ENCODE results near the gene TMEM139. TPM values are rescaled to one million over a fixed set of nuclear protein-coding genes. Genes with fewer than 3 reads are reported as not detected.
A peak's percentile ranks its signal among the peaks of the same experiment; 100 is the strongest.
"Not testable (repeated sequence)": the region's sequence is repeated elsewhere in the genome, so short reads cannot be mapped to it uniquely, and the experiment has no call there.

Gene TMEM139
- total RNA-seq, 2 donors from 2014 or later = 1.6 to 2.3 TPM

DNA sequence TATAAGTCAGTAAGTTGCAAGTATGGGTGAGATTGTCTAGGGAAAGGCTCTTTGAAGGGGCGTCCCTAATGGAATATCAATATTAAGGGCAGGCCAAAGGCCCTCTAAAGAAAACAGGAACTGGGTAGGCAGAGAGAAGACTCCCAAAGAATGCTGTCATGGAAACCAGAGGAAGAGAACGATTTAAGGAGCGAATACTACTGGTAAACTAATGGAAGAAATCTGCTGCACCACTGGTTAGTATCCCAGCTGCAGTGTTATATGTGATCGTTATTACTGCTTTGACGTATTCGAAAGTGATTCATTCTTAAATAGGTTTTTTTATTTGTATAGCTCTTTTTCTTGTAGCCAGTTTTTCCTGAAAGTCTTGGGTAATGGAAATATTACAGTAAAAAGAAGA lies 4.7 kb downstream of the TMEM139 start:
- peaks cover 4% of the 10 kb centered on the region for H3K4me1 ChIP-seq (ENCODE audit: control insufficient read depth, insufficient read depth, low read length)
- TF ChIP-seq, protein P1, sequence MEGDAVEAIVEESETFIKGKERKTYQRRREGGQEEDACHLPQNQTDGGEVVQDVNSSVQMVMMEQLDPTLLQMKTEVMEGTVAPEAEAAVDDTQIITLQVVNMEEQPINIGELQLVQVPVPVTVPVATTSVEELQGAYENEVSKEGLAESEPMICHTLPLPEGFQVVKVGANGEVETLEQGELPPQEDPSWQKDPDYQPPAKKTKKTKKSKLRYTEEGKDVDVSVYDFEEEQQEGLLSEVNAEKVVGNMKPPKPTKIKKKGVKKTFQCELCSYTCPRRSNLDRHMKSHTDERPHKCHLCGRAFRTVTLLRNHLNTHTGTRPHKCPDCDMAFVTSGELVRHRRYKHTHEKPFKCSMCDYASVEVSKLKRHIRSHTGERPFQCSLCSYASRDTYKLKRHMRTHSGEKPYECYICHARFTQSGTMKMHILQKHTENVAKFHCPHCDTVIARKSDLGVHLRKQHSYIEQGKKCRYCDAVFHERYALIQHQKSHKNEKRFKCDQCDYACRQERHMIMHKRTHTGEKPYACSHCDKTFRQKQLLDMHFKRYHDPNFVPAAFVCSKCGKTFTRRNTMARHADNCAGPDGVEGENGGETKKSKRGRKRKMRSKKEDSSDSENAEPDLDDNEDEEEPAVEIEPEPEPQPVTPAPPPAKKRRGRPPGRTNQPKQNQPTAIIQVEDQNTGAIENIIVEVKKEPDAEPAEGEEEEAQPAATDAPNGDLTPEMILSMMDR (conservative IDR thresholded peaks at IDR 0.05) = no peak
- no peak overlapping the region for H3K27ac Mint-ChIP-seq
- H3K36me3 Mint-ChIP-seq (ENCODE audit: low read depth) = peaks cover 43% of the 10 kb centered on the region
- peaks cover 6% of the 10 kb centered on the region for H3K9me3 ChIP-seq (ENCODE audit: control insufficient read depth, low read length)
- peaks cover 30% of the 10 kb centered on the region for H3K27me3 Mint-ChIP-seq (ENCODE audit: insufficient read depth)
- H3K4me3 ChIP-seq (ENCODE audit: low read length) = peak overlapping the region; percentile 100
- H3K27me3 ChIP-seq (ENCODE audit: control insufficient read depth, insufficient read depth, low read length, poor library complexity, severe bottlenecking) = peaks cover 11% of the 10 kb centered on the region
- no peak overlapping the region for H3K27ac ChIP-seq (ENCODE audit: low read depth, low read length)
- peaks cover 18% of the 10 kb centered on the region for H3K4me1 Mint-ChIP-seq
- peak overlapping the region; percentile 91 for H3K9ac ChIP-seq (ENCODE audit: extremely low read depth, low read length, poor library complexity, severe bottlenecking)
- H3K36me3 ChIP-seq (ENCODE audit: control insufficient read depth, insufficient read depth, low read length) = peaks cover 41% of the 10 kb centered on the region
- H3K4me3 Mint-ChIP-seq = peak overlapping the region; percentile 88
- WGBS, 2 experiments (ENCODE audit: insufficient coverage in 1 of 2, insufficient read length in 1 of 2) = 27 to 53% methylated on average over 4 to 6 of the region's 6 CpGs
- no peak for DNase-seq
- peaks cover 14% of the 10 kb centered on the region for H3K9me3 Mint-ChIP-seq

DNA sequence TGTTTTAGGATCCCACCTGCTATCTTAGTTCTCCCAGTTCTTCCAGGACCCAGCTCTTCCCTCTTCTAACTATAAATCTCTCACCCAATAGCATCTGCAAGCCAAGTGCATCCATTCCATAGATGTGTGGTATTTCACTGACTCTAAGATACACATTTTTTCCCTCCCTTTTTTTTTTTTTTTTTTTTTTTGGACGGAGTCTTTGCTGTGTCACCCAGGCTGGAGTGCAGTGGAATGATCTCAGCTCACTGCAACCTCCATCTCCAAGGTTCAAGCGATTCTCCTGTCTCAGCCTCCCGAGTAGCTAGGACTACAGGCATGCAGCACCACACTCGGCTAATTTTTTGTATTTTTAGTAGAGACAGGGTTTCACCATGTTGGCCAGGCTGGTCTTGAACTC lies 5.1 kb downstream of the TMEM139 start:
- H3K36me3 ChIP-seq (ENCODE audit: control insufficient read depth, insufficient read depth, low read length) = peaks cover 46% of the 10 kb centered on the region
- H3K27me3 ChIP-seq (ENCODE audit: control insufficient read depth, insufficient read depth, low read length, poor library complexity, severe bottlenecking) = peaks cover 11% of the 10 kb centered on the region
- peaks cover 47% of the 10 kb centered on the region for H3K36me3 Mint-ChIP-seq (ENCODE audit: low read depth)
- H3K4me3 Mint-ChIP-seq = peak overlapping the region; percentile 88
- not testable (repeated sequence) for H3K27ac ChIP-seq (ENCODE audit: low read depth, low read length); H3K27ac Mint-ChIP-seq; H3K9me3 ChIP-seq (ENCODE audit: control insufficient read depth, low read length); H3K4me1 ChIP-seq (ENCODE audit: control insufficient read depth, insufficient read depth, low read length); DNase-seq
- H3K9me3 Mint-ChIP-seq = peaks cover 14% of the 10 kb centered on the region
- H3K9ac ChIP-seq (ENCODE audit: extremely low read depth, low read length, poor library complexity, severe bottlenecking) = peak overlapping the region; percentile 13
- peaks cover 14% of the 10 kb centered on the region for H3K4me1 Mint-ChIP-seq
- WGBS, 2 experiments (ENCODE audit: insufficient coverage in 1 of 2, insufficient read length in 1 of 2) = 80 to 86% methylated on average over 1 to 4 of the region's 4 CpGs
- H3K4me3 ChIP-seq (ENCODE audit: low read length) = peak overlapping the region; percentile 100
- H3K27me3 Mint-ChIP-seq (ENCODE audit: insufficient read depth) = peaks cover 30% of the 10 kb centered on the region

DNA sequence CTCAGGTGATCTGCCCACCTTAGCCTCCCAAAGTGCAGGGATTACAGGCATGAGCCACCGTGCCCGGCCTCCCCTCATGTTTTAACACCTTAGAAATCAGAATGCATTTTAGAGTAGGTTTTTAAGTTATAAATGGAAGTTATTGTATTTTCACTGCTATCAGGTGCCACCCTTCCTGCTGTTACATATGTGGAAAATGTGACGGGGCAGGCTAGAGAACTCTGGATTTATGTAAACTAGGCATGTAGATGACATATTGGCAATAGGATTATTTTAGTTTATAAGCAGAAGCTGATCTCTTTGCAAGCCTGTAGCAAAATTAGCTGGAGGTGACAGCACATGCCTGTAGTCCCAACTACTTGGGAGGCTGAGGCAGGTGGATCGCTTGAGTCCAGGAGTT lies 5.5 kb downstream of the TMEM139 start:
- TF ChIP-seq, protein P1 (conservative IDR thresholded peaks at IDR 0.05) = no peak
- H3K36me3 Mint-ChIP-seq (ENCODE audit: low read depth) = peaks cover 50% of the 10 kb centered on the region
- H3K9me3 Mint-ChIP-seq = peaks cover 14% of the 10 kb centered on the region
- Histone ChIP-seq H3K4me3 (ENCODE audit: low read length) (peak overlapping the region; percentile 100), H3K36me3 (ENCODE audit: control insufficient read depth, insufficient read depth, low read length) (peaks cover 50% of the 10 kb centered on the region), H3K9me3 (ENCODE audit: control insufficient read depth, low read length) (peaks cover 6% of the 10 kb centered on the region), H3K27me3 (ENCODE audit: control insufficient read depth, insufficient read depth, low read length, poor library complexity, severe bottlenecking) (peaks cover 11% of the 10 kb centered on the region), H3K9ac (ENCODE audit: extremely low read depth, low read length, poor library complexity, severe bottlenecking) (no peak overlapping the region), H3K4me1 (ENCODE audit: control insufficient read depth, insufficient read depth, low read length) (peaks cover 4% of the 10 kb centered on the region), H3K27ac (ENCODE audit: low read depth, low read length) (no peak overlapping the region)
- H3K4me3 Mint-ChIP-seq = peak overlapping the region; percentile 88
- WGBS, 2 experiments (ENCODE audit: insufficient coverage in 1 of 2, insufficient read length in 1 of 2) = 98% methylated on average over 4 of the region's 4 CpGs; no CpG with 5 or more reads in 1 of the 2 experiments
- DNase-seq = no peak
- H3K27ac Mint-ChIP-seq = no peak overlapping the region
- H3K27me3 Mint-ChIP-seq (ENCODE audit: insufficient read depth) = peaks cover 26% of the 10 kb centered on the region
- H3K4me1 Mint-ChIP-seq = peaks cover 9% of the 10 kb centered on the region

DNA sequence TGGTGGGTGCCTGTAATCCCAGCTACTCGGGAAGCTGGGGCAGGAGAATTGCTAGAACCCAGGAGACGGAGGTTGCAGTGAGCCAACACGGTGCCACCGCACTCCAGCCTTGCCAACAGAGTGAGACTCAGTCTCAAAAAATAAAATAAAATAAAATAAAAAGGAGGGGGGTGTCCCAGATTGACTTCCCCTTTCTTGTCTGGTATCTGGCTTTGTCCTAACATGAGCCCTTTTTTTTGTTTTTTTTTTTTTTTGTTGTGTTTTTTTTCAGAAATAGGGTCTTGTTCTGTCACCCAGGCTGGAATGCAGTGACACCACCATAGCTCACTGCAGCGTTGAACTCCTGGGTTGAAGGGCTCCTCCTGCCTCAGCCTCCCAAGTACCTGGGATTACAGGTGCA lies 8.1 kb downstream of the TMEM139 start:
- Histone ChIP-seq H3K4me3 (ENCODE audit: low read length) (no peak overlapping the region), H3K4me1 (ENCODE audit: control insufficient read depth, insufficient read depth, low read length) (peaks cover 4% of the 10 kb centered on the region), H3K27ac (ENCODE audit: low read depth, low read length) (no peak overlapping the region), H3K9me3 (ENCODE audit: control insufficient read depth, low read length) (no peaks in the 10 kb centered on the region), H3K27me3 (ENCODE audit: control insufficient read depth, insufficient read depth, low read length, poor library complexity, severe bottlenecking) (no peaks in the 10 kb centered on the region), H3K36me3 (ENCODE audit: control insufficient read depth, insufficient read depth, low read length) (peaks cover 74% of the 10 kb centered on the region), H3K9ac (ENCODE audit: extremely low read depth, low read length, poor library complexity, severe bottlenecking) (no peak overlapping the region)
- no peak overlapping the region for H3K27ac Mint-ChIP-seq
- peaks cover under 1% of the 10 kb centered on the region for H3K27me3 Mint-ChIP-seq (ENCODE audit: insufficient read depth)
- H3K4me1 Mint-ChIP-seq = peaks cover 8% of the 10 kb centered on the region
- 98 to 100% methylated on average over 1 to 5 of the region's 5 CpGs for WGBS, 2 experiments (ENCODE audit: insufficient coverage in 1 of 2, insufficient read length in 1 of 2)
- TF ChIP-seq, protein P1 (conservative IDR thresholded peaks at IDR 0.05) = no peak
- peaks cover under 1% of the 10 kb centered on the region for H3K9me3 Mint-ChIP-seq
- no peak for DNase-seq
- peaks cover 67% of the 10 kb centered on the region for H3K36me3 Mint-ChIP-seq (ENCODE audit: low read depth)
- no peak overlapping the region for H3K4me3 Mint-ChIP-seq

Data from endodermal cell (in vitro differentiated cells).